Stimulated activated CD4-positive, alpha-beta T cell treated with anti-CD3 and anti-CD28 coated beads, TNF-alpha, amount 100 ng/mL, for 4 hours (primary cell): ENCODE results near the gene PPP1R14C.

ENCODE experiments used
- DNase-seq, 3 experiments: peaks; one replicate each; pipeline ENCODE4 v3.0.0-alpha.2; 2020; ENCODE audit warnings: low read depth in 3 of 3

PPP1R14C gene

DNA sequence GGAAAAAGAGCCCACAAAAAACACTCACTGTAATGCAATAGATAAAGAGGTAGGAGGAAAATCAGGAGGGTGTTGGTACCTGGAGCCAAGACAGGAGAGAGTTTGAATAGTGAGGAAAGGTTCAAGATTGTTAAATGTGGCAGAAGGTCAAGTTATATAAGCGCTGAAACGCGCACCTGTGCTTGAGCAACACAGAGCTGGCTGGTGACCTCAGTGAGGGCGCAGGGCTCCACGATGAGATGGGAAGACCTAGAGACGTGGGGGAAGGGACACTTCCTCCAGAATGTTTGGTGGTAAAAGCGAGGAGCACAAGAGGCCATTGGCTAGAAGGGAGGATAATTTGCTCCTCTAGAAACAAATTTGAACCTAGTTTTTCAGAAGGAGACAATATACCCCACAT is 4.2 kb upstream of the PPP1R14C start:
- DNase-seq, result no peak

DNA sequence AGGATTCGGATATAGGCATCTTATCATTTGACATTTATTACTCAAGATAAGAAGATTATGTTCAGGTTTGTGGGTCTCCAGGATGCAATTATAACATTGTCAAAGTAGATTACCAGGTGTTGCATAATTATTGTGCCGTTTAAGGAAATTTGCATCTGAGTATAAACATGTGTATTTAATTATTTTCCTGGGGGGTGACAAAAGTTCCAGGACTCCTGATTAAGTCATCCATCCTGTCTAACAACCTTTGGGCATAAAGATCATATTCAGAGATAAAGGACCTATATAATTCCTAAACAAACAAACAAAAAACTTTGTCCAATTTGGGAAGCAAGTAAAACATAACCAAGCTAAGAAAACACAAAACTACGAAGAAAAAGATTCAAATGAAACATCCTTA is 3.3 kb upstream of the PPP1R14C start:
- no peak for DNase-seq

- no peak for DNase-seq
These were observed 2.4 kb upstream of the PPP1R14C start for GRCh38 chr6:150140236-150140969.

DNA sequence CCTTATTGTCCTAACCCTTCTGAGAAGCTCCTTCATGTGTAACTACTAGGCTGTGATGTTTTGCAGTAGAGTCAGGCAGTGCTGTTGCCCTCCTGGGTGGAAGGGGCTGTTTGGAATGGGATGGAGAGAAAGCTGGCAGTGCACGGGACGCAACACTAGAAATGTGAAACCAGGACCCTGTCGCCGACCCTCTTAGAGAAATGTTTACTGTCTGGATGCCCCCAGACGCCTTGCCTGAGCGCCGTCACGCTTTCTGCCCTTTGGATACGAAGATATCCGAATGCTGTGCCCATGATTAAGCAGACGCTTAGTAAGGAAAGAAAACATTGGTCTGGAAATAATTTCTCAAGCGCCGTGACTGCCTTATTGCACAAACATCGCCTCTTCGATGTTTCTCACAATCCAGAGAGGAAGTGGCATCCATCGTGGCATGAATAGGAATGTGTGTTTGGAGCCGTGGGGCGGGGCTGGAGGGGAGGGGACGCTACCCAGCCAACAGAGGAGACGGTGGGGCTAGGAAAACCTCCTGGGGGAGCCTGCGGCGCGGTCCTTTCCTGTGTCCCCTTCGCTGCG is 661 bp upstream of the PPP1R14C start:
- no peak for DNase-seq

- DNase-seq, result no peak
These were observed 861 bp downstream of the PPP1R14C start for GRCh38 chr6:150143516-150144293.

DNA sequence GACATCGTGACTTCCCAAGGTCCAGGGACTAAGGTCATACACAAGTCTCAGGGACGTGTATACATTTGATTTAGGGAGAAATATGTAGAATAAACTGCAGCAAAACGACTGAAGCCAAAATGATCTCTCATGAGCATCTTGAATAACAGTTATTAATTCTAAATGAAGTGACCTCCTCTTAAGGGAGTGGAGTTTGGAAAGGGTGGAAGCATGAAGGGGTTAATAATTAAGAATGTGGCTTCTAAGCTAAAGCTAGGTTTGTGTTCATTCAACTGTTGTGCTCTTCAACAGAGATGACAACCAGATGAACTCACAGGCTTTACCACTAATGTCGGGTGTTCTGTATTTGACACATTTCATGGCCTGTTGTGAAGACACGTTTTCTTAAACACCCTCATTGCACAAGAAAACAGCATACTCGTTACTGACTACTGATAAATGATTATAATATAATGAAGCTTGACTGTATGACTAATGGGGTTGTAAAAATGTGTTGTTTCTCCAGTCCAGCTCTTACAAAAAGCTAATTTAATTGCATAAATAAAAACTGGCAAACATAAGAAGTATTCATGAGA is 1.5 kb downstream of the PPP1R14C start:
- DNase-seq, result no peak

- no peak for DNase-seq
These were observed 2.6 kb downstream of the PPP1R14C start for GRCh38 chr6:150145427-150145826.

GRCh38 chr6:150145830-150146229 is 3.0 kb downstream of the PPP1R14C start:
- DNase-seq, result no peak

DNA sequence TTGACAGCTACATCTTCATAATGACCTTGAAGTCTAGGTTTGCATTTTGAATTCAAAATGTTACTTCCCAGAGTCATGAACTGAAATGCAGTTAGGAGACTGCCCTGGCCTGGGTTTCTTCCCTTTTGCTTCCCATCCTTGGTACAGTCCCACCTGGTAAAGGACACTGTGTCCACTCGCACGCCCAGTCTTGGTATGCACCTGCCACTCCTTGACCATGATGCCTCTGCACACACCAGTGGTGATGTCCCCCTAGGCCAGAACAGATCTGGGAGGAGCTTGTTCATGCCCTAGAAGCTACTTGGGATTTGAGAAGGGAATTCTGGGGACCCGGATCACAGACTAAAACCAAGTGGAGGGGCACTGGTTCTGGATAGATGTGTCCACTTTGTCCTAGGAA is 3.6 kb downstream of the PPP1R14C start:
- DNase-seq, result no peak

DNA sequence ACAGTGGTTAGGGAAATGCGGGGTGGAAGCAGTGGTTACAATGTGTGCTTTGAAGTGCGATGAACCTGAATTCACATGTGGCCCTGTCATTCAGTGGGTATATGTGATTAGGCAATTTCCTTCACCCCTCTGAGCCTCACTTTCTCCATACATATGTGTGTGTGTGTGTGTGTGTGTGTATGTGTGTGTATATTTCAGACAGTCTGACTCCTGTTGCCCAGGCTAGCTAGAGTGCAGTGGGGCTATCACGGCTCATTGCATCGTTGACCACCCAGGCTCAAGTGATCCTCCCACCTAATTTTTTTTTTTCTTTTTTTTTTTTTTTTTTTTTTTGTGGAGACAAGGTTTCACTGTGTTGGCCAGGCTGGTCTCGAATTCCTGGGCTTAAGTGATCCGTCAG is 6.3 kb downstream of the PPP1R14C start:
- no peak for DNase-seq

- DNase-seq, result no peak
These were observed 7.6 kb downstream of the PPP1R14C start for GRCh38 chr6:150150458-150150820.

- DNase-seq, result no peak
These were observed 8.2 kb downstream of the PPP1R14C start for GRCh38 chr6:150150821-150151646.

GRCh38 chr6:150152891-150153876 is 10.3 kb downstream of the PPP1R14C start:
- no peak for DNase-seq

GRCh38 chr6:150153905-150154492 is 11.2 kb downstream of the PPP1R14C start:
- no peak for DNase-seq

GRCh38 chr6:150156460-150156859 is 13.6 kb downstream of the PPP1R14C start:
- no peak for DNase-seq

- no peak for DNase-seq
These were observed 14.2 kb downstream of the PPP1R14C start for GRCh38 chr6:150157081-150157480.

DNA sequence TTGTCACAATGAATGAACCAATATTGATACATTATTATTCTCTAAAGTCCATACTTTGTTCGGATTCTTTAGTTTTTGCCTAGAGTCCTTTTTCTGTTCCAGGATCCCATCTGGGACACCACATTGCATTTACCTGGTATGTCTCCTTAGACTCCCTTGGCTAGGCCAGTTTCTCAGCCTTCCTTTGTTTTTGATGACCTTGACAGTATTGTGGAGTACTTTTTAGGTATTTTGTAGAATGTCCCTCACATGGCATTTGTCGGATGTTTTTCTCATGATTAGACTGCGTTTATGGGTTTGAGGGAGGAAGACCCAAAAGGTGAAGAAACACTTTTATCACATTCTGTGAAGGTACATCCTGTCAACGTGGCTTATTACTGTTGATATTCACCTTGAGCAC is 16.9 kb downstream of the PPP1R14C start:
- DNase-seq, result no peak

- no peak for DNase-seq
These were observed 21.1 kb downstream of the PPP1R14C start for GRCh38 chr6:150163970-150164369.

DNA sequence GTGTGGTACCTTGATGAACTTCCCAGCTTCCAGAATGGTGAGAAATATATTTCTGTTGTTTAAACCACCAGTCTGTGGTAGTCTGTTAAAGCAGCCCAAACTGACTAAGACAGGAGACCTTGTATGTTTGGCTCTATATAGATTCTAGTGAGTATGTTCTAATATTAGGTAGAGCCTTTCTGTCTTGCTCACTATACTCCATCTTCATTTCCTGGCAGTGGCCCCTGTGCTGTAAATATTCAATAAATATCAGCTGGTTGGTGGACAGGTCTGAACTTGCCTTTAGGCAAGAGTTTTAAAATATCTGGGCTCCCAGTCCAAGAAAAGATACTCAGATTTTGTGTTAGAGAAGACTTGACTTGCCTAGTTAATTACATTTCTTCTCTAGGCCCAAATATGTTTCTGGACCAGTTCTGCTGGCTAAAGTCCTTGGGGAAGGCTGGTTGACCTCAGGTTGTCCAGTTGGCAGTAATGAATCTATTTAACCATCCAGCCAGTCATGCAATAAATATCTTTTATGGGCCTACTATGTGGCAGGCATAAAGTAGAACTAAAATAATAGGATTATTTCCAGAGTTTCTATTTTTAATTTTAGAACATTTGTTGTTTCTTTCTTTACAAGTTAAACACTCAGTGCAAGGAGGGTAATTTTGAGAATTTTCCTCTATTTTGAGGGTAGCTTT is 22.3 kb downstream of the PPP1R14C start:
- no peak for DNase-seq

- no peak for DNase-seq
These were observed 24.6 kb downstream of the PPP1R14C start for GRCh38 chr6:150167479-150167873.
